MG63 (cell line): ENCODE results near the gene AOPEP. TPM values are rescaled to one million over a fixed set of nuclear protein-coding genes. Genes with fewer than 3 reads are reported as not detected.

Source experiments
- DNase-seq: peaks from one replicate; pipeline ENCODE4 v3.0.0-alpha.2; 2020
- H3K27me3 ChIP-seq: fragments of 250-450 bp; sonication (Bioruptor Pico); 2 replicates; pipeline ENCODE4 v1.5.1; 2020; ENCODE audit warnings: mild to moderate bottlenecking, moderate library complexity
- H3K36me3 ChIP-seq: fragments of 250-450 bp; sonication (Bioruptor Pico); 2 replicates; pipeline ENCODE4 v1.5.1; 2020; ENCODE audit warnings: mild to moderate bottlenecking, moderate library complexity
- H3K4me3 ChIP-seq: fragments of 250-450 bp; sonication (Bioruptor Pico); 2 replicates; pipeline ENCODE4 v1.5.1; 2020; ENCODE audit warnings: mild to moderate bottlenecking, moderate library complexity
- H3K9me3 ChIP-seq: fragments of 250-450 bp; sonication (Bioruptor Pico); 2 replicates; pipeline ENCODE4 v1.5.1; 2020; ENCODE audit warnings: mild to moderate bottlenecking, moderate library complexity
- total RNA-seq: library from RNA; depleted of rRNA; stranded (reverse); fragments of >200 nt; shearing (Covaris generic); gene quantifications from 2 replicates; pipeline ENCODE4 v1.2.3, GENCODE V29; 2014; ENCODE audit warnings: low replicate concordance

AOPEP gene
- total RNA-seq, 1 experiment from 2014 or later: 91.4 TPM

- H3K27me3 ChIP-seq: no peaks in the 10 kb centered on the region
- no peak overlapping the region for H3K4me3 ChIP-seq
- DNase-seq: no peak
- H3K36me3 ChIP-seq: peaks cover 2% of the 10 kb centered on the region; the same call in 1 of the 2 replicates
- no peaks in the 10 kb centered on the region for H3K9me3 ChIP-seq
Observed at GRCh38 chr9:94911211-94911610, 184.7 kb downstream of the AOPEP start.

- Histone ChIP-seq H3K36me3 (no peaks in the 10 kb centered on the region; the same call in 1 of the 2 replicates), H3K9me3 (no peaks in the 10 kb centered on the region), H3K27me3 (no peaks in the 10 kb centered on the region), H3K4me3 (no peak overlapping the region)
- DNase-seq: no peak
Observed at GRCh38 chr9:94911986-94912635, 185.6 kb downstream of the AOPEP start.

GRCh38 chr9:94912700-94913249, 186.3 kb downstream of the AOPEP start:
- Histone ChIP-seq H3K27me3 (no peaks in the 10 kb centered on the region), H3K9me3 (no peaks in the 10 kb centered on the region), H3K4me3 (no peak overlapping the region), H3K36me3 (no peaks in the 10 kb centered on the region; the same call in 1 of the 2 replicates)
- peak; percentile 69 for DNase-seq

- H3K9me3 ChIP-seq: no peaks in the 10 kb centered on the region
- H3K27me3 ChIP-seq: no peaks in the 10 kb centered on the region
- no peak for DNase-seq
- H3K36me3 ChIP-seq: no peaks in the 10 kb centered on the region; the same call in 1 of the 2 replicates
- H3K4me3 ChIP-seq: no peak overlapping the region
Observed at GRCh38 chr9:94913550-94913949, 187.1 kb downstream of the AOPEP start.

GRCh38 chr9:94915476-94916450, 189.3 kb downstream of the AOPEP start:
- H3K9me3 ChIP-seq: no peaks in the 10 kb centered on the region
- H3K27me3 ChIP-seq: no peaks in the 10 kb centered on the region
- no peak overlapping the region for H3K4me3 ChIP-seq
- no peaks in the 10 kb centered on the region; the same call in 1 of the 2 replicates for H3K36me3 ChIP-seq
- no peak for DNase-seq

- H3K27me3 ChIP-seq: no peaks in the 10 kb centered on the region
- no peak overlapping the region for H3K4me3 ChIP-seq
- no peaks in the 10 kb centered on the region for H3K36me3 ChIP-seq
- DNase-seq: no peak
- no peaks in the 10 kb centered on the region for H3K9me3 ChIP-seq
Observed at GRCh38 chr9:94916956-94917355, 190.5 kb downstream of the AOPEP start.

- Histone ChIP-seq H3K9me3 (no peaks in the 10 kb centered on the region), H3K4me3 (no peak overlapping the region), H3K36me3 (no peaks in the 10 kb centered on the region), H3K27me3 (no peaks in the 10 kb centered on the region)
- DNase-seq: no peak
Observed at GRCh38 chr9:94918038-94918753, 191.7 kb downstream of the AOPEP start.

- Histone ChIP-seq H3K9me3 (no peaks in the 10 kb centered on the region), H3K36me3 (peaks cover 6% of the 10 kb centered on the region), H3K4me3 (no peak overlapping the region), H3K27me3 (no peaks in the 10 kb centered on the region)
- no peak for DNase-seq
Observed at GRCh38 chr9:94919376-94920098, 193.0 kb downstream of the AOPEP start.

GRCh38 chr9:94920420-94921091, 194.1 kb downstream of the AOPEP start:
- Histone ChIP-seq H3K36me3 (peaks cover 15% of the 10 kb centered on the region), H3K9me3 (no peaks in the 10 kb centered on the region), H3K4me3 (no peak overlapping the region; the same call in 1 of the 2 replicates), H3K27me3 (no peaks in the 10 kb centered on the region)
- DNase-seq: no peak

GRCh38 chr9:94921092-94921471, 194.6 kb downstream of the AOPEP start:
- DNase-seq: peak; percentile 81
- Histone ChIP-seq H3K36me3 (peaks cover 21% of the 10 kb centered on the region), H3K9me3 (no peaks in the 10 kb centered on the region), H3K27me3 (no peaks in the 10 kb centered on the region), H3K4me3 (no peak overlapping the region; the same call in 1 of the 2 replicates)

GRCh38 chr9:94921656-94922055, 195.2 kb downstream of the AOPEP start:
- no peaks in the 10 kb centered on the region for H3K27me3 ChIP-seq
- H3K9me3 ChIP-seq: no peaks in the 10 kb centered on the region
- peaks cover 22% of the 10 kb centered on the region for H3K36me3 ChIP-seq
- DNase-seq: no peak
- H3K4me3 ChIP-seq: no peak overlapping the region

GRCh38 chr9:94922098-94922607, 195.7 kb downstream of the AOPEP start:
- H3K4me3 ChIP-seq: no peak overlapping the region
- H3K9me3 ChIP-seq: no peaks in the 10 kb centered on the region

GRCh38 chr9:94922691-94923107, 196.2 kb downstream of the AOPEP start:
- H3K4me3 ChIP-seq: no peak overlapping the region; the same call in 1 of the 2 replicates
- no peaks in the 10 kb centered on the region for H3K9me3 ChIP-seq
- peak; percentile 44 for DNase-seq
- no peaks in the 10 kb centered on the region for H3K27me3 ChIP-seq
- H3K36me3 ChIP-seq: peaks cover 25% of the 10 kb centered on the region

More at GRCh38 chr9:94922098-94922607, 195.7 kb downstream of the AOPEP start:
- peaks cover 25% of the 10 kb centered on the region for H3K36me3 ChIP-seq
- peak; percentile 92 for DNase-seq
- H3K27me3 ChIP-seq: no peaks in the 10 kb centered on the region

GRCh38 chr9:94923326-94924089, 197.0 kb downstream of the AOPEP start:
- Histone ChIP-seq H3K4me3 (no peak overlapping the region; the same call in 1 of the 2 replicates), H3K27me3 (no peaks in the 10 kb centered on the region), H3K36me3 (peaks cover 25% of the 10 kb centered on the region), H3K9me3 (no peaks in the 10 kb centered on the region)
- DNase-seq: no peak
